MCF 10A (cell line): ENCODE measurements around the gene MARCHF11. TPM values are rescaled to one million over a fixed set of nuclear protein-coding genes. Genes with fewer than 3 reads are reported as not detected.

ENCODE experiments used
- BruUV-seq: library from RNA; stranded (reverse); fragments of 400-500 nt; replicated peaks from 2 replicates; lab custom pipeline; 2021; lab: Mats Ljungman, UMichigan
- CTCF ChIA-PET: fragments of 300-600 bp; sonication (Branson Sonifier 250); formaldehyde crosslinking; extraction: SDS; loops from one replicate; lab custom pipeline; 2021; ENCODE audit warnings: antibody characterized with exemption, inconsistent platforms; lab: Yijun Ruan, JAX
- POLR2A ChIA-PET: fragments of 300-600, 350-650 bp; sonication (Branson Sonifier 250); formaldehyde crosslinking; extraction: SDS; loops from one replicate; lab custom pipeline; 2020; ENCODE audit warnings: antibody characterized with exemption, inconsistent platforms; lab: Yijun Ruan, JAX
- DNase-seq: peaks from one replicate; pipeline ENCODE4 v3.0.0-alpha.2; 2018; ENCODE audit not compliant: unreplicated experiment
- H3K27ac Mint-ChIP-seq: one replicate; pipeline ENCODE4 v1.8.0; 2022; ENCODE audit warnings: mild to moderate bottlenecking, low read depth, mixed read lengths; ENCODE audit not compliant: unreplicated experiment
- H3K27me3 Mint-ChIP-seq: one replicate; pipeline ENCODE4 v1.8.0; 2022; ENCODE audit warnings: mixed read lengths; ENCODE audit not compliant: insufficient read depth, unreplicated experiment
- H3K36me3 Mint-ChIP-seq: one replicate; pipeline ENCODE4 v1.8.0; 2022; ENCODE audit warnings: mild to moderate bottlenecking, moderate library complexity, mixed read lengths; ENCODE audit not compliant: insufficient read depth, unreplicated experiment
- H3K4me1 Mint-ChIP-seq: one replicate; pipeline ENCODE4 v1.8.0; 2022; ENCODE audit warnings: mixed read lengths; ENCODE audit not compliant: insufficient read depth, unreplicated experiment
- H3K4me3 Mint-ChIP-seq: one replicate; pipeline ENCODE4 v1.8.0; 2022; ENCODE audit warnings: mild to moderate bottlenecking, moderate library complexity, mixed read lengths; ENCODE audit not compliant: unreplicated experiment
- H3K9me3 Mint-ChIP-seq: one replicate; pipeline ENCODE4 v1.8.0; 2022; ENCODE audit warnings: mixed read lengths; ENCODE audit not compliant: unreplicated experiment
- intact Hi-C: fragments of 100-400 bp; cut with micrococcal nuclease; formaldehyde crosslinking; loops from 2 replicates; pipeline ENCODE4 v1.14.1; 2022
- total RNA-seq: library from RNA; stranded (reverse); gene quantifications from 2 replicates; pipeline ENCODE4 v1.2.3, GENCODE V29; 2022
- TF ChIP-seq, protein P1 (sequence below): fragments of 200-600 bp; IDR thresholded peaks from one replicate; pipeline ENCODE4 v1.8.0; 2022; ENCODE audit warnings: antibody characterized with exemption, mild to moderate bottlenecking; ENCODE audit not compliant: unreplicated experiment

The MARCHF11 gene
- total RNA-seq, 1 experiment from 2014 or later = not detected

DNA sequence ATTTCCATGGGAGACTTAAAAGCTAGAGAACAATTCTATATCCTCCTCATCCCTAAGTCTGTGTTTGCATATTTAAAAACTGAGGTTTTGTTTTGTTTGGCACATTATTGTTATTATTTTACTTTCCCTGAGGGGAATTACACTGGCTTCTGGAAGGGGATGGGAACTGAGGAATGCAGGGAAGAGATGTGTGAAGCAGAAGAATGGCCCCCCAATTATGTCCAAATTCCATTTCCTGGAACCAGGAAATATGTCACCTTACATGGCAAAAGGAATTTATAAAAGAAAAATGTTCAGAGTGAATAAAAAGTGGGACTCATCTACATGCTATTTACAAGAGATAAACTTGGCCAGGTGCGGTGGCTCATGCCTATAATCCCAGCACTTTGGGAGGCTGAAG lies 129.8 kb downstream of the MARCHF11 start:
- intact Hi-C loops = no loop called here
- no peaks in the 10 kb centered on the region for H3K27me3 Mint-ChIP-seq

DNA sequence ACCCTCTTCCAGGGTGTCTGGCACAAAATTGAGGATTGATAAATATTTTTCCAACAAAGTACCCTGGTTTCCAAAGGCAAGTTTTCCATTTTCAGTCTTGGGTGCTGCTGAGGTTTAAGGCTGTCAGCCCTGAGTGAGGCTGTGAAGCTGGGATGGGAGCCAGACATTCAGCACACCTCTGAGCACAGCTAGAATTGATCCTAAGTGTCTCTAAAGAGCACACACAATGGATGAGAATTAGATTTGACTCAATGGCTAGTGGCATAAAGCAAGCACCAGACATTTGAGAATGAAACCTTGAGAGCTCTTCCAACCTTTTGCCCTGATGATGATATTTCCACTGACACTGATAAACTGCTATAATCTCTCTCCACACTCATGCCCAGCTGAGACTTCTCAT lies 131.5 kb downstream of the MARCHF11 start:
- Mint-ChIP-seq H3K27ac (no peak overlapping the region), H3K9me3 (no peaks in the 10 kb centered on the region), H3K36me3 (no peaks in the 10 kb centered on the region), H3K4me1 (no peaks in the 10 kb centered on the region), H3K27me3 (no peaks in the 10 kb centered on the region), H3K4me3 (no peak overlapping the region)
- TF ChIP-seq, protein P1, sequence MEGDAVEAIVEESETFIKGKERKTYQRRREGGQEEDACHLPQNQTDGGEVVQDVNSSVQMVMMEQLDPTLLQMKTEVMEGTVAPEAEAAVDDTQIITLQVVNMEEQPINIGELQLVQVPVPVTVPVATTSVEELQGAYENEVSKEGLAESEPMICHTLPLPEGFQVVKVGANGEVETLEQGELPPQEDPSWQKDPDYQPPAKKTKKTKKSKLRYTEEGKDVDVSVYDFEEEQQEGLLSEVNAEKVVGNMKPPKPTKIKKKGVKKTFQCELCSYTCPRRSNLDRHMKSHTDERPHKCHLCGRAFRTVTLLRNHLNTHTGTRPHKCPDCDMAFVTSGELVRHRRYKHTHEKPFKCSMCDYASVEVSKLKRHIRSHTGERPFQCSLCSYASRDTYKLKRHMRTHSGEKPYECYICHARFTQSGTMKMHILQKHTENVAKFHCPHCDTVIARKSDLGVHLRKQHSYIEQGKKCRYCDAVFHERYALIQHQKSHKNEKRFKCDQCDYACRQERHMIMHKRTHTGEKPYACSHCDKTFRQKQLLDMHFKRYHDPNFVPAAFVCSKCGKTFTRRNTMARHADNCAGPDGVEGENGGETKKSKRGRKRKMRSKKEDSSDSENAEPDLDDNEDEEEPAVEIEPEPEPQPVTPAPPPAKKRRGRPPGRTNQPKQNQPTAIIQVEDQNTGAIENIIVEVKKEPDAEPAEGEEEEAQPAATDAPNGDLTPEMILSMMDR = no peak
- intact Hi-C loops = no loop called here
- ChIA-PET POLR2A (interaction anchor here (0.5 kb wide), 1 partner anchor 40 kb away, joined by 3 read pairs; no protein-coding TSS in a partner anchor), CTCF (interaction anchor here (1.2 kb wide), 1 partner anchor 942 kb away, joined by 3 read pairs; no protein-coding TSS in a partner anchor)
- no peak for DNase-seq
- no TSS peak for BruUV-seq

More for the DNA sequence above, 129.8 kb downstream of the MARCHF11 start:
- POLR2A ChIA-PET = no interaction called here
- Mint-ChIP-seq H3K4me1 (no peaks in the 10 kb centered on the region), H3K36me3 (no peaks in the 10 kb centered on the region), H3K9me3 (no peaks in the 10 kb centered on the region), H3K27ac (no peak overlapping the region), H3K4me3 (no peak overlapping the region)
- DNase-seq = no peak
- no TSS peak for BruUV-seq
- TF ChIP-seq, protein P1 = no peak
- CTCF ChIA-PET = no interaction called here

DNA sequence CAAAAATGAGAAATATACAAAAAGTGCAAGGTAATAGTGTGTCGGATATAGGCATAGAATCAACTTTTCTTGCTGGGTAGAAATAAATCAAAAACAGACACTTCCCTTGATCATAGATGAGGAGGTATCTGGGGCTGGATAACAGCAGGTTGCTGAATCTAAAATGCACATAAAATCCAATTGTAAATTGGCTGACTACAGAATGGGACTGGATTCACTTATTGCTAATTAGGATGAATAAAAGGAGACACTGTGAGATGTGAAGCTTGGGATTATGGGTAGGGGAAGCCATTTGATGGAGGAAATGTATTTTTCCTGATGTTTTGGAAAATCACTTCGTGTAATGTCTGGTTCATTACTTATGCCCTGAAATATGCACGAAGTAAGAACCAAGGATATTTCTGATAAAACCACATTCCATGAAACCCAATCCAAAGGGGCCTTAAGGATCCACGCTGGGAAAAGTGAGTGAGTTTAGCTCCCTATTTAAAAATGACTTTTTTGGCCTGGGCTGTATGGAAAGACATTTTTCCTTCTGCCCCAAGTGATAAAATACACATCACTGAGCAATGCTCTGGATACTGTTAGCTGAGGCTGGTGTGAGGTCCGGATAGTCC lies 136.1 kb downstream of the MARCHF11 start:
- CTCF ChIA-PET = interaction anchor here (1.4 kb wide), 1 partner anchor 19 kb away, joined by 4 read pairs; no protein-coding TSS in a partner anchor
- POLR2A ChIA-PET = no interaction called here

DNA sequence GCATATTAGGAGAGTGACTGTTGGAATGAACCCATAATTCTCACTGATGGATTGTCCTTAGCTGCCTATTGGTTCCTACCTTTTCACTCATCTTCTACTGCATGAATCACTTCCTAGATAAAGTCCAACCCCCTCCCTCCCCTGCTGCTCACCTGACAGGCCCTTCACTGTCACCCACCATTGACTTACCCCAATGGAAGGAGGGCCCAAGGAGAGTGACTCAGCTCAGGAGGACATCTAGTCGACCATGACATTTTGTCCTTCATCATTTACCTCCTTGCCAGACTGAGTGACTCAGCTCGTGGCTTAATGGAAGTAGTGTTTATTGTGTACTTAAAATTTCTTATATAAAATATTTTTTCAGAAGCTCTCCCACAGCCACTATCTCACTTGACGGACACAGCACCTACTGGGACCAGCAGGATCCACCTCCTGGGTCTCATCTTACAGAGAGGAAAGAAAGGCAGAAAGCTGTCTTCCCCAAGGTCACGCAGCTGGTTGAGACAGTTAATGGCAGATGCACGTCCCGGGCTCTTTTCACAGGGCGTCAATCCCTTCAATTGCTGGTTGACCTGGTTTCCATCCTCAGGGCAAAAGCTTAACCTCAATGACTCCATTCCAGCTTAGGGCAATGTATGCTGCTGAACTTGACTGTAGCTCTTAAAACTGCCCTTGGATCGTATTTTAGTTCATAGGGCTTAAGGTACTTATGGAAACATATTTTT lies 142.3 kb downstream of the MARCHF11 start:
- Mint-ChIP-seq H3K4me3 (no peak overlapping the region), H3K36me3 (no peaks in the 10 kb centered on the region), H3K27ac (no peak overlapping the region), H3K9me3 (no peaks in the 10 kb centered on the region), H3K27me3 (no peaks in the 10 kb centered on the region), H3K4me1 (no peaks in the 10 kb centered on the region)
- no TSS peak for BruUV-seq
- ChIA-PET CTCF (interaction anchor here (0.9 kb wide), 1 partner anchor 24 kb away, joined by 3 read pairs; no protein-coding TSS in a partner anchor), POLR2A (no interaction called here)
- TF ChIP-seq, protein P1 = no peak
- intact Hi-C loops = no loop called here
- no peak for DNase-seq

More for the DNA sequence above, 136.1 kb downstream of the MARCHF11 start:
- no TSS peak for BruUV-seq
- Mint-ChIP-seq H3K27ac (no peak overlapping the region), H3K4me1 (no peaks in the 10 kb centered on the region), H3K27me3 (no peaks in the 10 kb centered on the region), H3K9me3 (no peaks in the 10 kb centered on the region), H3K36me3 (no peaks in the 10 kb centered on the region), H3K4me3 (no peak overlapping the region)
- intact Hi-C loops = no loop called here
- no peak for DNase-seq
- TF ChIP-seq, protein P1 = no peak
